Kidney (tissue), 14 donors: ENCODE results near the gene EVC2. TPM values are rescaled to one million over a fixed set of nuclear protein-coding genes. Genes with fewer than 3 reads are reported as not detected.

Experiments
- DNase-seq, 5 donors: peaks; one replicate each; pipeline ENCODE4 v3.0.0-alpha.2; 2013 to 2020
- FAIRE-seq: peaks from 2 replicates; lab custom pipeline; 2012; peaks lifted over from hg19 to GRCh38; lab: Jason Lieb, UNC
- H3K27ac ChIP-seq, 2 donors: one replicate each; pipeline ENCODE4 v1.7.0; 2013; ENCODE audit warnings: low read depth in 2 of 2, low read length in 2 of 2, inconsistent platforms in 1 of 2
- H3K27me3 ChIP-seq: one replicate; pipeline ENCODE4 v1.7.1; 2013; ENCODE audit warnings: low read length, inconsistent platforms; ENCODE audit not compliant: control insufficient read depth, insufficient read depth
- H3K36me3 ChIP-seq, 3 donors: one replicate each; pipeline versions ENCODE4 v1.7.0 to v1.7.1; 2013; ENCODE audit warnings: low read length in 3 of 3, control low read depth in 1 of 3, inconsistent platforms in 1 of 3; ENCODE audit not compliant: insufficient read depth in 3 of 3, control insufficient read depth in 2 of 3
- H3K4me1 ChIP-seq, 3 donors: one replicate each; pipeline versions ENCODE4 v1.7.0 to v1.7.1; 2013; ENCODE audit warnings: low read length in 3 of 3, inconsistent platforms in 1 of 3, low read depth in 1 of 3; ENCODE audit not compliant: control insufficient read depth in 2 of 3, insufficient read depth in 2 of 3
- H3K4me3 ChIP-seq, 3 donors: one replicate each; pipeline versions ENCODE4 v1.7.0 to v1.8.1; 2013; ENCODE audit warnings: low read length in 3 of 3, control low read depth in 1 of 3, inconsistent platforms in 1 of 3
- H3K9ac ChIP-seq, 3 donors: one replicate each; pipeline versions ENCODE4 v1.7.0 to v1.7.1; 2013; ENCODE audit warnings: low read length in 3 of 3, control low read depth in 1 of 3, inconsistent platforms in 1 of 3
- H3K9me3 ChIP-seq, 3 donors: one replicate each; pipeline versions ENCODE4 v1.7.0 to v1.7.1; 2013; ENCODE audit warnings: low read length in 3 of 3, control low read depth in 1 of 3, inconsistent platforms in 1 of 3; ENCODE audit not compliant: control insufficient read depth in 2 of 3, insufficient read depth in 1 of 3
- CTCF ChIP-seq: IDR thresholded peaks from 3 replicates; pipeline ENCODE4 v1.5.1; 2012; ENCODE audit warnings: mild to moderate bottlenecking, moderate library complexity, borderline replicate concordance; ENCODE audit not compliant: insufficient read depth; ENCODE audit errors: extremely low read depth
- intact Hi-C: fragments of 100-400 bp; cut with DNase I; formaldehyde crosslinking; loops from one replicate; pipeline ENCODE4 v1.11.1; 2022
- polyA plus RNA-seq: library from polyadenylated mRNA; stranded (reverse); fragments of 350-450 nt; fragmentation: Illumina TruSeq; extraction: RNeasy Lipid Tissue Mini Kit (QIAGEN cat#74804); gene quantifications from one replicate; pipeline ENCODE4 v1.2.3, GENCODE V29; 2014; ENCODE audit warnings: low read depth, low replicate concordance; ENCODE audit not compliant: insufficient read depth
- total RNA-seq: library from RNA; stranded (reverse); fragmentation: NEBNext Ultra II Directional; extraction: Animal tissue kit (Norgen Biotek cat#: 25700); gene quantifications from one replicate; pipeline ENCODE4 v1.2.1, GENCODE V29; 2021
- donor health status: control.
- donor health status: control.
- donor health status: control.
- donor health status: control.
- donor health status: control.
- donor health status: DM: yes; HTN: yes; CAD: no.
- donor health status: Normal renal cell carcinoma (clear cell type).

Gene EVC2
- total and polyA plus RNA-seq, 2 donors from 2014 or later, result 1.6 to 8.7 TPM

DNA sequence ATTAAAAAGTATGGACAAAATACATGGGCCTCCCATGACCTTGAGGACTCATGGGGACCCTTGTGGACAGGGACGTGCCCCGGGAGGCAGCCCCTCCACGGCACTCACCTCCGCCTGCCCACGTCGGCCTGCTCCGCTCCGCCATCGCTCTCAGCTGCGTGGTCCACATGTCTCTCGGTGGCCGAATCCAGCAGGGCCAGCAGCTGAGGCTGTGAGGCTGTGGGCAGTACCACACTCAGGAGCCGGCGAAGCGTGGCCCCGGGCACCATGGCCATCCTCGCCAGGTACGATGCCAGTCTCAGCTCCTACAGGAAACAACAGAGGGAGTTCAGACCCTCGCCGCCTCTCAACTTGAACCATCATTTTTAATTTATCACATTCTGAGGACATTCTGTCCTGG, 140.0 kb downstream of the EVC2 start:
- Histone ChIP-seq H3K27ac (no peak overlapping the region), H3K4me1 (no peaks in the 10 kb centered on the region), H3K4me3 (no peak overlapping the region), H3K27me3 (no peaks in the 10 kb centered on the region), H3K9ac (no peak overlapping the region), H3K36me3 (peaks cover under 1 to 5% (median 3%) of the 10 kb centered on the region in 3 donors), H3K9me3 (no peaks in the 10 kb centered on the region)
- no peak for TF ChIP-seq CTCF
- DNase-seq (no peak), FAIRE-seq (no peak)
- intact Hi-C loops, result no loop called here

DNA sequence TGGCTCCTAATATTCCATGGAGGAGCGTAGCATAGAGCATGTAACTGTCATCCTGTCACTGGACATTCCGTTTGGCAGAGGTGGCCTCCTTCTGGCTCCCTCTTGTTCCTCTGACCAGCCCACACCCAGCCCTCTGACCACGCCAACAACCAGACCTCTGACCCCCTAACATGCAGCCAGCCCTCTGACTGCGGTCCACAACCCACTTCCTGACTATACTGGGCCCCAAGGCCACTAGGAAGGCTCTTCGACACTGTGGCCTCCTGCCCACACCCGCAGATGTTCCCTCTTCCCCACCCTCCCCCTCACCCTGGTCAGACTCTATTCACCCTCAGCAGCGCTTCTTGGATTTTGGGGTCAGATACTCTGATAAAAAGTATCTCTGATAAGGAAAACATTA, 141.4 kb downstream of the EVC2 start:
- Histone ChIP-seq H3K27me3 (no peaks in the 10 kb centered on the region), H3K4me1 (no peaks in the 10 kb centered on the region), H3K9me3 (no peaks in the 10 kb centered on the region), H3K9ac (no peak overlapping the region), H3K4me3 (no peak overlapping the region), H3K27ac (no peak overlapping the region), H3K36me3 (peaks cover 0 to 6% (median 5%) of the 10 kb centered on the region in 3 donors)
- DNase-seq (no peak), FAIRE-seq (no peak)
- intact Hi-C loops, result no loop called here
- TF ChIP-seq CTCF, result no peak

GRCh38 chr4:5566526-5566925, 141.8 kb downstream of the EVC2 start:
- Histone ChIP-seq H3K27me3 (no peaks in the 10 kb centered on the region), H3K36me3 (peaks cover 0 to 7% (median 5%) of the 10 kb centered on the region in 3 donors), H3K4me3 (no peak overlapping the region), H3K9ac (no peak overlapping the region), H3K27ac (no peak overlapping the region), H3K4me1 (no peaks in the 10 kb centered on the region), H3K9me3 (no peaks in the 10 kb centered on the region)
- DNase-seq (no peak), FAIRE-seq (no peak)
- intact Hi-C loops, result no loop called here
- no peak for TF ChIP-seq CTCF

DNA sequence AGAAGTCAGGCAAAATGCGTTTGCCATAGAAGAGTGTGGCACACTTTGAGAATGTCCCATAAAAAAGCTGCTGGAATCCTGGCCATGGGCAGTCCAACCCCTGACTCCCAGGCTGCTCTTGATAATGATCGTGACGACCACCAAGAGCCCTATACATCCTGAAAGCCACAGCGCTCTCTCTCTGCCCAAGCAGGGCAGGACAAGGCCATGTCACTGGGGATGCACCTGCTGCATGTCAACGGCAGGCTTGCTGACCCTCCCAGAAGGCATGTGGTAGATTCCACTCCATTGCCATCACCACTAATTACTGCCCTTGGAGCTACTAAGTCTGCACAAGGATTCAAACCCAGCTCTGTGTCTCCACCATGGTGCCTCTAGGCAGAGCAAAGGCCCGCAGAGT, 144.5 kb downstream of the EVC2 start:
- DNase-seq, result no peak
- Histone ChIP-seq H3K27ac (no peak overlapping the region), H3K4me3 (no peak overlapping the region), H3K4me1 (no peaks in the 10 kb centered on the region), H3K36me3 (peaks cover 0 to 15% (median 7%) of the 10 kb centered on the region in 3 donors), H3K9me3 (no peaks in the 10 kb centered on the region), H3K9ac (no peak overlapping the region), H3K27me3 (no peaks in the 10 kb centered on the region)
- no peak for FAIRE-seq
- TF ChIP-seq CTCF, result no peak
- intact Hi-C loops, result no loop called here
